Common myeloid progenitor, CD34-positive (primary cell): Measurements from ENCODE around the gene SLC22A1.

Experiments used
- CTCF ChIA-PET: fragments of 350-600 bp; sonication (Branson Sonifier 250); formaldehyde crosslinking; loops from one replicate; lab custom pipeline; 2021; ENCODE audit warnings: antibody characterized with exemption; lab: Charles Lee
- POLR2A ChIA-PET: fragments of 350-600 bp; sonication (Branson Sonifier 250); formaldehyde crosslinking; loops from one replicate; lab custom pipeline; 2021; ENCODE audit warnings: antibody characterized with exemption; lab: Charles Lee
- DNase-seq, 3 donors: peaks; one replicate each; pipeline versions ENCODE4 v3.0.0 to v3.0.0-alpha.2; 2013
- H3K27ac ChIP-seq, 2 experiments: 1 replicate in 1 of 2; 2 replicates in 1 of 2; pipeline ENCODE4 v1.7.0; 2013; ENCODE audit warnings: inconsistent platforms in 2 of 2, low read length in 2 of 2, mild to moderate bottlenecking in 2 of 2, low read depth in 1 of 2, moderate library complexity in 1 of 2; ENCODE audit not compliant: severe bottlenecking in 2 of 2, insufficient read depth in 1 of 2, poor library complexity in 1 of 2
- H3K27me3 ChIP-seq, 5 experiments: replicated peaks in 2 of 5; 1 replicate in 3 of 5; 2 replicates in 2 of 5; pipeline versions ENCODE4 v1.6.1 to v1.7.0; 2013; ENCODE audit warnings: low read length in 4 of 5, mild to moderate bottlenecking in 2 of 5, moderate library complexity in 2 of 5, inconsistent platforms in 1 of 5; ENCODE audit not compliant: insufficient read depth in 5 of 5, control insufficient read depth in 4 of 5
- H3K36me3 ChIP-seq, 4 experiments: 1 replicate in 2 of 4; 2 replicates in 2 of 4; pipeline versions ENCODE4 v1.6.1 to v1.7.0; 2013; ENCODE audit warnings: low read length in 3 of 4, control low read depth in 1 of 4, mild to moderate bottlenecking in 1 of 4; ENCODE audit not compliant: control insufficient read depth in 4 of 4, insufficient read depth in 4 of 4
- H3K4me1 ChIP-seq, 4 experiments: 1 replicate in 3 of 4; 2 replicates in 1 of 4; pipeline versions ENCODE4 v1.6.1 to v1.7.1; 2013; ENCODE audit warnings: low read length in 3 of 4, mild to moderate bottlenecking in 3 of 4, control low read depth in 1 of 4, inconsistent platforms in 1 of 4, moderate library complexity in 1 of 4; ENCODE audit not compliant: control insufficient read depth in 4 of 4, insufficient read depth in 4 of 4; ENCODE audit errors: control extremely low read depth in 1 of 4
- H3K4me3 ChIP-seq, 7 experiments: 1 replicate in 4 of 7; 2 replicates in 3 of 7; pipeline versions ENCODE4 v1.5.1 to v1.7.0; 2013; ENCODE audit warnings: mild to moderate bottlenecking in 7 of 7, low read length in 6 of 7, moderate library complexity in 6 of 7, inconsistent platforms in 2 of 7, low read depth in 2 of 7, control low read depth in 1 of 7; ENCODE audit not compliant: insufficient read depth in 4 of 7, control insufficient read depth in 1 of 7; ENCODE audit errors: extremely low read depth in 1 of 7
- H3K9me3 ChIP-seq, 5 experiments: 1 replicate in 4 of 5; 2 replicates in 1 of 5; pipeline versions ENCODE4 v1.6.1 to v1.7.1; 2013; ENCODE audit warnings: low read length in 4 of 5, mild to moderate bottlenecking in 2 of 5, inconsistent platforms in 1 of 5, low read depth in 1 of 5, moderate library complexity in 1 of 5; ENCODE audit not compliant: control insufficient read depth in 4 of 5, insufficient read depth in 2 of 5; ENCODE audit errors: control extremely low read depth in 1 of 5
- WGBS: methylation state at CpG from one replicate; pipeline ENCODE4 v1.1.5; 2013; ENCODE audit not compliant: insufficient coverage; 5-methylcytosine and 5-hydroxymethylcytosine counted together

SLC22A1 gene

GRCh38 chr6:160167604-160168399 lies 46.2 kb downstream of the SLC22A1 start:
- DNase-seq: no peak
- WGBS: 92% methylated on average over 3 of the region's 7 CpGs

GRCh38 chr6:160170018-160170680 lies 48.5 kb downstream of the SLC22A1 start:
- WGBS: 91% methylated on average over 4 of the region's 6 CpGs
- Histone ChIP-seq H3K4me1 (no peaks in the 10 kb centered on the region), H3K4me3 (no peak overlapping the region), H3K27me3 (peaks cover 0 to 17% (median 1%) of the 10 kb centered on the region in 5 experiments), H3K9me3 (no peaks in the 10 kb centered on the region), H3K27ac (no peak overlapping the region), H3K36me3 (no peaks in the 10 kb centered on the region)
- no peak for DNase-seq
- CTCF ChIA-PET: no interaction called here
- POLR2A ChIA-PET: no interaction called here

More at GRCh38 chr6:160167604-160168399, 46.2 kb downstream of the SLC22A1 start:
- Histone ChIP-seq H3K27me3 (peaks cover 0 to 21% (median 0%) of the 10 kb centered on the region in 5 experiments), H3K36me3 (no peaks in the 10 kb centered on the region), H3K9me3 (no peaks in the 10 kb centered on the region), H3K27ac (no peak overlapping the region), H3K4me1 (no peaks in the 10 kb centered on the region), H3K4me3 (no peak overlapping the region)
- ChIA-PET CTCF (no interaction called here), POLR2A (no interaction called here)

GRCh38 chr6:160172704-160173103 lies 51.1 kb downstream of the SLC22A1 start:
- Histone ChIP-seq H3K4me3 (no peak overlapping the region), H3K4me1 (no peaks in the 10 kb centered on the region), H3K27ac (no peak overlapping the region), H3K27me3 (peaks cover 0 to 14% (median 5%) of the 10 kb centered on the region in 5 experiments), H3K36me3 (no peaks in the 10 kb centered on the region), H3K9me3 (no peaks in the 10 kb centered on the region)
- CTCF ChIA-PET: no interaction called here
- DNase-seq: no peak
- WGBS: 91% methylated on average over 4 of the region's 5 CpGs
- POLR2A ChIA-PET: no interaction called here

- WGBS: 84% methylated on average over 7 of the region's 9 CpGs
- Histone ChIP-seq H3K36me3 (no peaks in the 10 kb centered on the region), H3K27ac (no peak overlapping the region), H3K4me3 (no peak overlapping the region), H3K9me3 (no peaks in the 10 kb centered on the region), H3K4me1 (no peaks in the 10 kb centered on the region), H3K27me3 (peaks cover 0 to 14% (median 5%) of the 10 kb centered on the region in 5 experiments)
- ChIA-PET CTCF (no interaction called here), POLR2A (no interaction called here)
- no peak for DNase-seq
These were observed 52.4 kb downstream of the SLC22A1 start for GRCh38 chr6:160173806-160174527.

GRCh38 chr6:160174681-160175080 lies 53.1 kb downstream of the SLC22A1 start:
- peaks cover 0 to 14% (median 5%) of the 10 kb centered on the region in 5 experiments for H3K27me3 ChIP-seq
- H3K36me3 ChIP-seq: no peaks in the 10 kb centered on the region
- no peak overlapping the region for H3K4me3 ChIP-seq
- ChIA-PET POLR2A (no interaction called here), CTCF (no interaction called here)
- DNase-seq: no peak
- no peaks in the 10 kb centered on the region for H3K9me3 ChIP-seq
- no peaks in the 10 kb centered on the region for H3K4me1 ChIP-seq
- H3K27ac ChIP-seq: no peak overlapping the region
- WGBS: 100% methylated on average over 1 of the region's 2 CpGs

- Histone ChIP-seq H3K4me1 (no peaks in the 10 kb centered on the region), H3K4me3 (no peak overlapping the region), H3K36me3 (no peaks in the 10 kb centered on the region), H3K27me3 (peaks cover 0 to 7% (median 3%) of the 10 kb centered on the region in 5 experiments), H3K9me3 (no peaks in the 10 kb centered on the region), H3K27ac (no peak overlapping the region)
- no peak for DNase-seq
- POLR2A ChIA-PET: no interaction called here
- WGBS: 22% methylated on average over 1 of the region's 2 CpGs
- CTCF ChIA-PET: no interaction called here
These were observed 55.6 kb downstream of the SLC22A1 start for GRCh38 chr6:160177220-160177619.
